SK-N-SH (cell line): ENCODE data around the gene DNAH1.

Experiments
- EZH2phosphoT487 ChIP-seq: fragments of 200-600 bp; sonication (generic); IDR thresholded peaks from 2 replicates; pipeline ENCODE4 v1.6.1; 2017; ENCODE audit warnings: low read depth, mixed run types, mild to moderate bottlenecking, antibody characterized with exemption, moderate library complexity, borderline replicate concordance
- GABPA ChIP-seq: IDR thresholded peaks from 2 replicates; pipeline ENCODE4 v1.4.0; 2012; ENCODE audit warnings: low read depth, mild to moderate bottlenecking
- JUND ChIP-seq: IDR thresholded peaks from 2 replicates; pipeline ENCODE4 v1.4.0; 2012
- MAX ChIP-seq: IDR thresholded peaks from 2 replicates; pipeline ENCODE4 v1.4.0; 2012; ENCODE audit warnings: low read depth
- MEF2A ChIP-seq: IDR thresholded peaks from 2 replicates; pipeline ENCODE4 v1.4.0; 2012; ENCODE audit warnings: low read depth, borderline replicate concordance
- NRF1 ChIP-seq: IDR thresholded peaks from 2 replicates; pipeline ENCODE4 v1.6.1; 2012; ENCODE audit warnings: low read depth, mild to moderate bottlenecking, low read length
- POLR2AphosphoS5 ChIP-seq: IDR thresholded peaks from 2 replicates; pipeline ENCODE4 v1.6.1; 2012; ENCODE audit warnings: low read depth, low read length
- RAD21 ChIP-seq: IDR thresholded peaks from 2 replicates; pipeline ENCODE4 v1.6.1; 2012; ENCODE audit warnings: mild to moderate bottlenecking, low read length
- RFX5 ChIP-seq: IDR thresholded peaks from 2 replicates; pipeline ENCODE4 v1.6.1; 2012; ENCODE audit warnings: mild to moderate bottlenecking, improper control_type of control experiment, low read length
- SIN3A ChIP-seq: IDR thresholded peaks from 2 replicates; pipeline ENCODE4 v1.6.1; 2012; ENCODE audit warnings: low read depth, mild to moderate bottlenecking, low read length, moderate library complexity, borderline replicate concordance
- USF2 ChIP-seq: fragments of 150-350 bp; IDR thresholded peaks from 2 replicates; pipeline ENCODE4 v1.6.1; 2017; ENCODE audit warnings: antibody characterized with exemption, low read length, low read depth, borderline replicate concordance
- YY1 ChIP-seq: IDR thresholded peaks from 2 replicates; pipeline ENCODE4 v1.4.0; 2012; ENCODE audit warnings: low read depth, mild to moderate bottlenecking
- ZBTB33 ChIP-seq: IDR thresholded peaks from 2 replicates; pipeline ENCODE4 v1.4.0; 2012; ENCODE audit warnings: low read depth, borderline replicate concordance
- TF ChIP-seq, protein P1 (sequence below): fragments of 200-600 bp; sonication (generic); IDR thresholded peaks from 2 replicates; pipeline ENCODE4 v1.6.1; 2017; ENCODE audit warnings: antibody characterized with exemption, mild to moderate bottlenecking, moderate library complexity

DNA sequence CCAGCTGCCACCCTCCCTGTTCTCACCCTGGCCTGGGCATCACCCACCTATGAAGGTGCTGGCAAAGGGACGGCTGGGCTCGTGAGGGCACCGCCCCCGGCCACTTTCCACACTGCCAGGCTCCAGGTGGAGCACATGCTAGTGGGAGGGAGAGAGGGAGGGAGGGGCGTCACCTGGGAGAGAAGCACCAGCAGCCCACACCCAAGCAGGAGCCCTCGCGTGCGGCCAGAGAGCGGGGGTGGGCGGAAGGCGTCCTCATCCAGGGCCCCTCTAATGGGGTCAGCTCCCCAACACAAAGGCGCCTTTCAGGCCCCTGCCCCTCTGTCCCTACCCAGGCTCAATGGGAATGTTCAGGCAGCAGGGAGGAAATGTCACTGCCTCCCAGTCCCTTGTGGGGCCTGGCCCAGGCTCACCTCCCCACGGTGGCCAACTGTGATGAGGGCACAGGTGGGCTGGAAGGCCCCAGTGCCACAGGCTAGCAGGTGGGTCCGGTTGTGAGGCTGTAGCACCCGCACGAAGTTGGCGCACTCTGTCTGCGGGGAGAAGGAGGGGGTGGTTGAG, 125.7 kb downstream of the DNAH1 start:
- TF ChIP-seq JUND: no peak
- TF ChIP-seq EZH2phosphoT487: no peak
- no peak for TF ChIP-seq NRF1
- TF ChIP-seq, protein P1, sequence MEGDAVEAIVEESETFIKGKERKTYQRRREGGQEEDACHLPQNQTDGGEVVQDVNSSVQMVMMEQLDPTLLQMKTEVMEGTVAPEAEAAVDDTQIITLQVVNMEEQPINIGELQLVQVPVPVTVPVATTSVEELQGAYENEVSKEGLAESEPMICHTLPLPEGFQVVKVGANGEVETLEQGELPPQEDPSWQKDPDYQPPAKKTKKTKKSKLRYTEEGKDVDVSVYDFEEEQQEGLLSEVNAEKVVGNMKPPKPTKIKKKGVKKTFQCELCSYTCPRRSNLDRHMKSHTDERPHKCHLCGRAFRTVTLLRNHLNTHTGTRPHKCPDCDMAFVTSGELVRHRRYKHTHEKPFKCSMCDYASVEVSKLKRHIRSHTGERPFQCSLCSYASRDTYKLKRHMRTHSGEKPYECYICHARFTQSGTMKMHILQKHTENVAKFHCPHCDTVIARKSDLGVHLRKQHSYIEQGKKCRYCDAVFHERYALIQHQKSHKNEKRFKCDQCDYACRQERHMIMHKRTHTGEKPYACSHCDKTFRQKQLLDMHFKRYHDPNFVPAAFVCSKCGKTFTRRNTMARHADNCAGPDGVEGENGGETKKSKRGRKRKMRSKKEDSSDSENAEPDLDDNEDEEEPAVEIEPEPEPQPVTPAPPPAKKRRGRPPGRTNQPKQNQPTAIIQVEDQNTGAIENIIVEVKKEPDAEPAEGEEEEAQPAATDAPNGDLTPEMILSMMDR: no peak
- no peak for TF ChIP-seq GABPA
- TF ChIP-seq SIN3A: no peak
- TF ChIP-seq POLR2AphosphoS5: no peak
- no peak for TF ChIP-seq USF2
- TF ChIP-seq MEF2A: no peak
- no peak for TF ChIP-seq MAX
- TF ChIP-seq ZBTB33: no peak
- TF ChIP-seq YY1: no peak
- TF ChIP-seq RAD21: no peak
- TF ChIP-seq RFX5: no peak
